OCI-LY7 (cell line): Measurements from ENCODE around the gene PUS7. TPM values are rescaled to one million over a fixed set of nuclear protein-coding genes. Genes with fewer than 3 reads are reported as not detected.

Experiments used
- Bru-seq: library from RNA; stranded (reverse); fragments of 400-500 nt; gene quantifications from one replicate; lab custom pipeline; 2021; lab: Mats Ljungman, UMichigan
- BruChase-seq, 2 experiments: library from RNA; stranded (reverse); fragments of 400-500 nt; gene quantifications; one replicate each; lab custom pipeline; 2021; lab: Mats Ljungman, UMichigan
- BruUV-seq: library from RNA; stranded (reverse); fragments of 400-500 nt; replicated peaks from 2 replicates; lab custom pipeline; 2021; lab: Mats Ljungman, UMichigan
- CTCF ChIA-PET: fragments of 300-600 bp; sonication (Branson Sonifier 250); formaldehyde crosslinking; loops from one replicate; lab custom pipeline; 2022; ENCODE audit warnings: antibody characterized with exemption; ENCODE audit not compliant: unreplicated experiment; lab: Charles Lee
- POLR2A ChIA-PET: fragments of 300-600 bp; sonication (Branson Sonifier 250); formaldehyde crosslinking; loops from one replicate; lab custom pipeline; 2022; ENCODE audit warnings: antibody characterized with exemption; lab: Charles Lee
- DNase-seq: peaks from one replicate; pipeline ENCODE4 v3.0.0-alpha.2; 2015; ENCODE audit warnings: low spot score
- H2AFZ ChIP-seq: fragments of 200-600 bp; sonication (generic), shearing (Covaris generic); 2 replicates; pipeline ENCODE4 v1.6.1; 2014; ENCODE audit warnings: mild to moderate bottlenecking, antibody characterized with exemption, low read length, moderate library complexity
- H3K27ac ChIP-seq: fragments of 200-600 bp; sonication (generic); 2 replicates; pipeline ENCODE4 v1.5.1; 2014; ENCODE audit warnings: mixed run types, low read depth, mild to moderate bottlenecking, moderate library complexity, low read length, inconsistent platforms; ENCODE audit not compliant: poor library complexity, severe bottlenecking
- H3K36me3 ChIP-seq: fragments of 200-600 bp; sonication (generic); 2 replicates; pipeline ENCODE4 v1.6.1; 2014; ENCODE audit warnings: mild to moderate bottlenecking, antibody characterized with exemption, low read length, moderate library complexity, mixed read lengths; ENCODE audit not compliant: insufficient read depth
- H3K4me1 ChIP-seq: fragments of 200-600 bp; sonication (generic); 2 replicates; pipeline ENCODE4 v1.5.1; 2014; ENCODE audit warnings: mild to moderate bottlenecking, low read length; ENCODE audit not compliant: insufficient read depth, poor library complexity, severe bottlenecking
- H3K4me2 ChIP-seq: fragments of 200-600 bp; sonication (generic); 2 replicates; pipeline ENCODE4 v1.6.1; 2014; ENCODE audit warnings: mild to moderate bottlenecking, low read length
- H3K4me3 ChIP-seq: fragments of 200-600 bp; sonication (generic); 2 replicates; pipeline ENCODE4 v1.5.1; 2014; ENCODE audit warnings: mild to moderate bottlenecking, low read depth, low read length; ENCODE audit not compliant: poor library complexity, severe bottlenecking
- H3K79me2 ChIP-seq: fragments of 200-600 bp; sonication (generic); 2 replicates; pipeline ENCODE4 v1.6.1; 2016; ENCODE audit warnings: low read depth, mild to moderate bottlenecking, low read length, moderate library complexity, mixed read lengths; ENCODE audit not compliant: insufficient read depth
- H3K9me2 ChIP-seq: fragments of 200-600 bp; sonication (generic); 2 replicates; pipeline ENCODE4 v1.6.1; 2016; ENCODE audit warnings: mild to moderate bottlenecking, low read length, mixed read lengths; ENCODE audit not compliant: insufficient read depth
- H3K9me3 ChIP-seq: fragments of 200-600 bp; sonication (generic); 2 replicates; pipeline ENCODE4 v1.6.1; 2014; ENCODE audit warnings: mild to moderate bottlenecking, mixed run types, low read length, mixed read lengths
- H4K20me1 ChIP-seq: fragments of 200-600 bp; sonication (generic); 2 replicates; pipeline ENCODE4 v1.6.1; 2014; ENCODE audit warnings: mild to moderate bottlenecking, antibody characterized with exemption, low read length, moderate library complexity, mixed read lengths; ENCODE audit not compliant: insufficient read depth
- EZH2phosphoT487 ChIP-seq: fragments of 200-600 bp; sonication (generic); IDR thresholded peaks from 2 replicates; pipeline ENCODE4 v1.6.1; 2018; ENCODE audit warnings: low read depth, borderline replicate concordance, mild to moderate bottlenecking, mixed run types, antibody characterized with exemption, low read length, moderate library complexity, mixed read lengths
- intact Hi-C: fragments of 100-400 bp; cut with micrococcal nuclease; formaldehyde crosslinking; loops from one replicate; pipeline ENCODE4 v1.10.0; 2022; ENCODE audit not compliant: unreplicated experiment
- long read RNA-seq: library from polyadenylated mRNA; stranded (forward); transcript quantifications from one replicate; pipeline ENCODE4 v2.0.0, GENCODE V29; 2022
- total RNA-seq, 2 experiments: library from RNA; depleted of rRNA in 1 of 2; stranded (reverse); fragments of >200 nt in 1 of 2; shearing (Covaris generic) in 1 of 2; gene quantifications; 2 replicates each; pipeline ENCODE4 v1.2.3, GENCODE V29; 2014 to 2022
- TF ChIP-seq, protein P1 (sequence below): fragments of 200-600 bp; sonication (generic); conservative IDR thresholded peaks from 2 replicates; pipeline ENCODE4 v1.5.1; 2014; ENCODE audit warnings: mild to moderate bottlenecking, antibody characterized with exemption, low read length, moderate library complexity, mixed read lengths

Gene PUS7, protein sequence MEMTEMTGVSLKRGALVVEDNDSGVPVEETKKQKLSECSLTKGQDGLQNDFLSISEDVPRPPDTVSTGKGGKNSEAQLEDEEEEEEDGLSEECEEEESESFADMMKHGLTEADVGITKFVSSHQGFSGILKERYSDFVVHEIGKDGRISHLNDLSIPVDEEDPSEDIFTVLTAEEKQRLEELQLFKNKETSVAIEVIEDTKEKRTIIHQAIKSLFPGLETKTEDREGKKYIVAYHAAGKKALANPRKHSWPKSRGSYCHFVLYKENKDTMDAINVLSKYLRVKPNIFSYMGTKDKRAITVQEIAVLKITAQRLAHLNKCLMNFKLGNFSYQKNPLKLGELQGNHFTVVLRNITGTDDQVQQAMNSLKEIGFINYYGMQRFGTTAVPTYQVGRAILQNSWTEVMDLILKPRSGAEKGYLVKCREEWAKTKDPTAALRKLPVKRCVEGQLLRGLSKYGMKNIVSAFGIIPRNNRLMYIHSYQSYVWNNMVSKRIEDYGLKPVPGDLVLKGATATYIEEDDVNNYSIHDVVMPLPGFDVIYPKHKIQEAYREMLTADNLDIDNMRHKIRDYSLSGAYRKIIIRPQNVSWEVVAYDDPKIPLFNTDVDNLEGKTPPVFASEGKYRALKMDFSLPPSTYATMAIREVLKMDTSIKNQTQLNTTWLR
- total RNA-seq (2014; rRNA removed; shearing (Covaris generic)) (13.3 and 13.7 TPM in 2 replicates), total RNA-seq (2022) (19.2 and 19.3 TPM in 2 replicates), Bru-seq, nascent RNA (percentile 66 among the genes with signal in this experiment), BruChase-seq, experiment 1, labeled RNA remaining after a 6-hour chase (percentile 73 among the genes with signal in this experiment), BruChase-seq, experiment 2, labeled RNA remaining after a 2-hour chase (percentile 76 among the genes with signal in this experiment)
- long read RNA-seq, transcript PUS7-202 (16 exons, 2,356 nt): major isoform, 20 of 41 reads
- long read RNA-seq, partial matches to known transcripts: 8 of 41 reads
- long read RNA-seq, other reads (novel, unspliced or antisense): 11 of 41 reads

DNA sequence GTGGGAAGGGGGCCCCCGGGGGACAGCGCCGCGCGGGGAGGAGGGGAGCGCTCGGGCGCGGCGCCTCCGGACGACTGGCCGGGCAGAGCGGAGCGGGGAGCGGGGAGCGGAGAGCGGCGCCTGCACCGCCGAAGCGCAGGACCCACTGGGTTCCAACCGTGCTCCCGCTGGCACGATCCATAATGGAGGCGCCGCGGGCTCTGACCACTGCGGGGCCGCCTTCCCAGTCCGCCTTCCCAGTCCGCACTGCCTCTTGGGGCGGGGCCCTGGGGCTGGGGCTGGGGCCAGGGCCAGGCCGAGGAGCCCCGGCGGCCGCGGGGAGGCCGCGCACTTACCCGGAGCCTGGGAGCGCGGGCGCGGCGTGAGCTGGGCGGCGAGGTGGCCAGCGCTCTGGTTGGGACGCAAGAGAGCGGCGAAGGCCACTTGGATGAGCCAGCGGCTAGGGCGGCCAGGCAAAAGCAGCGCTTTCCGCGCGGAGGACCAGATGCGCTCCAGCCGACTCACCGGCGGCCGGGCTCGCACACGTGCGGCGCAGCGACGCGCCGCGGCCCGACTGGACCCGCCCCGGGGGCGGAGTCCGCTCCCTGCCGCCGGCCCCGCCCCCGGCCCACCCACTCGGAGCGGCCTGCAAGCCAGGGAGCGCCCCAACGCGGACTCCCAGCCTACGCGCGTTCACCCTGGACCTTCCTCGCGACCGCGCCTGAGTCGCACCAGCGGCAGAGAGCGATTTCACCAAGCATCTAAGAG lies at the start of gene PUS7:
Gene PUS7, minus strand, starts transcription at position 555 of the 747 bp plus-strand sequence. CDS start 13,759 bp downstream, outside the sequence.
- H3K4me1 ChIP-seq: peaks cover 10% of the 10 kb centered on the region
- TF ChIP-seq, protein P1, sequence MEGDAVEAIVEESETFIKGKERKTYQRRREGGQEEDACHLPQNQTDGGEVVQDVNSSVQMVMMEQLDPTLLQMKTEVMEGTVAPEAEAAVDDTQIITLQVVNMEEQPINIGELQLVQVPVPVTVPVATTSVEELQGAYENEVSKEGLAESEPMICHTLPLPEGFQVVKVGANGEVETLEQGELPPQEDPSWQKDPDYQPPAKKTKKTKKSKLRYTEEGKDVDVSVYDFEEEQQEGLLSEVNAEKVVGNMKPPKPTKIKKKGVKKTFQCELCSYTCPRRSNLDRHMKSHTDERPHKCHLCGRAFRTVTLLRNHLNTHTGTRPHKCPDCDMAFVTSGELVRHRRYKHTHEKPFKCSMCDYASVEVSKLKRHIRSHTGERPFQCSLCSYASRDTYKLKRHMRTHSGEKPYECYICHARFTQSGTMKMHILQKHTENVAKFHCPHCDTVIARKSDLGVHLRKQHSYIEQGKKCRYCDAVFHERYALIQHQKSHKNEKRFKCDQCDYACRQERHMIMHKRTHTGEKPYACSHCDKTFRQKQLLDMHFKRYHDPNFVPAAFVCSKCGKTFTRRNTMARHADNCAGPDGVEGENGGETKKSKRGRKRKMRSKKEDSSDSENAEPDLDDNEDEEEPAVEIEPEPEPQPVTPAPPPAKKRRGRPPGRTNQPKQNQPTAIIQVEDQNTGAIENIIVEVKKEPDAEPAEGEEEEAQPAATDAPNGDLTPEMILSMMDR: no peak
- TF ChIP-seq EZH2phosphoT487: no peak
- no peaks in the 10 kb centered on the region for H3K9me2 ChIP-seq
- ChIA-PET POLR2A (interaction anchor here (7.2 kb wide), 1 partner anchor 10 kb away, joined by 33 read pairs; the partner anchor contains the start of gene RINT1), CTCF (no interaction called here)
- H3K27ac ChIP-seq: peak within 1 kb of the TSS; percentile 46
- intact Hi-C loops: loop anchor here (2.0 kb wide), 1 partner anchor 509 kb away; no protein-coding TSS in a partner anchor
- peak within 1 kb of the TSS; percentile 99 for H3K4me2 ChIP-seq
- peaks cover 15% of the 10 kb centered on the region; the same call in 1 of the 2 replicates for H3K79me2 ChIP-seq
- peak within 1 kb of the TSS; percentile 99 for H2AFZ ChIP-seq
- no peaks in the 10 kb centered on the region for H4K20me1 ChIP-seq
- peaks cover 8% of the 10 kb centered on the region; the same call in 1 of the 2 replicates for H3K36me3 ChIP-seq
- no peaks in the 10 kb centered on the region for H3K9me3 ChIP-seq
- no TSS peak for BruUV-seq
- peak; percentile 92 for DNase-seq
- H3K4me3 ChIP-seq: peak within 1 kb of the TSS; percentile 76

DNA sequence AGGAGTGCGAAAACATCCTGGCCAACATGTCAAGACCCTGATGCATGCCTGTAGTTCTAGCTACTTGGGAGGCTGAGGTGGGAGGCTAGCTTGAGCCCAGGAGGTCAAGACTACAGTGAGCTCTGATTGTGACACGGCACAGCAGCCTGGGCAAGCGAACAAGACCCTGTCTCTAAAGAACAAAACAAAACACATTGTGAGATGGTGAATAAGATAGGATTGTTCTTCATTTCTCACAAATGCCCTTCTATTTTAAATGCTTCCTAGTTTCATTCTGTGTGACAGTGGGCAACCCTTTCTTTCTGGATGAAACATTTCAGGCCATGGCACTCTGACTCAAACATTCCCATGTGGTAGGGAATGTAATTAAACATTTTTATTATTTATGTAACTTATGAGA lies 45.8 kb upstream of the PUS7 start:
- no peak for TF ChIP-seq EZH2phosphoT487
- TF ChIP-seq, protein P1: no peak
- H3K4me3 ChIP-seq: no peak overlapping the region
- no peak overlapping the region for H2AFZ ChIP-seq
- peaks cover 82% of the 10 kb centered on the region for H3K36me3 ChIP-seq
- H3K9me3 ChIP-seq: no peaks in the 10 kb centered on the region
- H3K4me2 ChIP-seq: no peak overlapping the region
- no TSS peak for BruUV-seq
- ChIA-PET POLR2A (no interaction called here), CTCF (no interaction called here)
- no peak overlapping the region for H3K27ac ChIP-seq
- intact Hi-C loops: no loop called here
- no peaks in the 10 kb centered on the region for H3K79me2 ChIP-seq
- no peaks in the 10 kb centered on the region for H3K4me1 ChIP-seq
- DNase-seq: no peak
- H4K20me1 ChIP-seq: no peaks in the 10 kb centered on the region
- no peaks in the 10 kb centered on the region for H3K9me2 ChIP-seq
